NCI-H2107 treated with DMSO at 0.1 percent for 48 hours (cell line): Measurements from ENCODE around the gene GORASP1.

Experiments
- DNase-seq: peaks from one replicate; lab custom pipeline; 2025; ENCODE audit not compliant: unreplicated experiment; lab: John Stamatoyannopoulos, UW

Gene GORASP1

DNA sequence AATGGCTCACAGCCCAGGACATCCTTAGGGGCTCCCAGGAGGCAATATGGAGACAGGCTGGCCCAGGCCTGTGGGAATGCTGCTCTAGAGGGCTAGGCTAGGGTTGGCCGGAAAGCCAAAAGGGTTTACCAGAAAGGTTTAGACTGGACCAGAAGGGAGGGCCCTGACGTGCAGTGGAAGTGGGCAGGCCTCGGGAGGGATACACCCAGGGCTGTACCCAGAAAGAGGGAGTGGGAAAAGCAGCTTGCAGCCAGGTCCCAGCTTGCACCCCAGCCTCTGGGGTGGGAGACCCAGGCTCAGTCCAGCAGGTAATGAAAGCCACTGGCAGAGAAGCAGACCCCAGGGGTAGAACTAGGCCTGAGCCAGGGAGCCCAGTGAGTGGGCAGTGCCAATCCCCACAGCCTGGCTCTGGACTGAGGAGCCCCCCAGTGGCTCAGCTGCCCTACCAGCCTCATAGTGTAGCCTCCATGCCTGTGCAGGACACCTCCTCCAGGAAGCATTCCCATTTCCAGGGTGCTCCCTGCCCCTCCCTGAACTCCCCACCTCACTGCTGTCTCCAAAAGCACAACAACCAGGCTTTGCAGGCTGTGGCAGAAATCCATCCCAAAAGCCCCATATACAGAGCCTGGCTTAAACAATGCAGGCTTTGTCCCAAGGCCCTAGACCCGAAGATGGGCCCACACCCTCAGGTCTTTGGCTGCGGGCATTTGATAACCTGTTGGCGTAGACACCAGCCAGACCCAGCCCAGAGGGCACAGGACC lies 3.5 kb downstream of the GORASP1 start:
- no peak for DNase-seq

DNA sequence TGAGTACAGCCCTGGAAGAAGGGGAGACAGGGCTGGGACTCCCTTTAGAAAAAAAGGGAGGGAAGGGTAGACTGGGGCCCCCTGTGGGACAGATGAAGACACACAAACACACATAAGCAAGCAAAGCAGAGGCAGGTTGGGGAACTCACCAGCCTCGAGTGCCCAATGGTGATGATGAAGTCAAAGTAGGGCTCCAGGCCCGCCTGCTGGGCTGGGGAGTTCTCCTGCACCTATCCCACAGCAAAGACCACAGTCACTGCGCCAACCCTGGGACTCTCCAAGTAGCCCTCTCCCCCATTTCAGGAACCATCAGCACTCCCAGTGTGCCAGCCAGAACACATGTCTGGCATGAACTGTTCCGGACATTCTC lies 4.1 kb downstream of the GORASP1 start:
- DNase-seq = no peak

DNA sequence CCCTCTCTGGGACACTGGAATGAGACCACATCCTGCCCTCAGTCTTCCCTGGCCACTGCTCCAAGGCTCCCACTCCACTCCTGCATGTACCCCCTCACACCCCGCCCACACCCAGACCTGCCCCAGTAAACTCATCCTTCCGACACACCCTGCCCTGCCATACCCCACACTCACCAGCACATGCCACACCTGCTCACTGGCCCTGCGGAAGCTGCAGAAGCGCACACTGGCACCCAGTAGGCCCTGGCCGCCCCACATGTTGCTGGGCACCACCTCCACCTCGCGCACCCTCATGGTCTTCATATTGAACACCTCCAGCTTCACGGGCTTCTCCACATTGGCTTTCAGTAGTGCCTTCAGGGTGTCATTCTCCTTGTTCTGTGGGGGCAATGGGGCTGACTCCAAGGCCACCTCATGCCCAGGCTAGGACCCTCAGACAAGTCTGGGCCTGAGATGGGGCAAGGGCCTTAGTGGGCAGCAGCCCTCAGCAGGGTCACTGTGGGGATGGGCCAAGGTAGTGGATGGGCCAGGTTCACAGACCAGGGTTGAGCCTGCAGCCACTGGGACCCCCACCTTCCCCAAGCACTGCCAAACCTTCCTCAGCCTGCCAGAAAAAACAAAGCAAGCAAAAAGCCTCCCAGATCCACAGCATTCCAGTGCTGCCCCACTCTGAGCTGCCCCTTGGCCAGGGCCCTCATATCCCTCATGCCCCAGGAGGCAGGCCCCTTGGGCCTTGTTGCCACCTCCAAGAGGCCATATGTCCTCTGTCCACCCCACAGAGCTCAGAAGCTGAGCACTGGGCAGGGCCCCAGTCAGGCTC lies 4.7 kb downstream of the GORASP1 start:
- DNase-seq = no peak

DNA sequence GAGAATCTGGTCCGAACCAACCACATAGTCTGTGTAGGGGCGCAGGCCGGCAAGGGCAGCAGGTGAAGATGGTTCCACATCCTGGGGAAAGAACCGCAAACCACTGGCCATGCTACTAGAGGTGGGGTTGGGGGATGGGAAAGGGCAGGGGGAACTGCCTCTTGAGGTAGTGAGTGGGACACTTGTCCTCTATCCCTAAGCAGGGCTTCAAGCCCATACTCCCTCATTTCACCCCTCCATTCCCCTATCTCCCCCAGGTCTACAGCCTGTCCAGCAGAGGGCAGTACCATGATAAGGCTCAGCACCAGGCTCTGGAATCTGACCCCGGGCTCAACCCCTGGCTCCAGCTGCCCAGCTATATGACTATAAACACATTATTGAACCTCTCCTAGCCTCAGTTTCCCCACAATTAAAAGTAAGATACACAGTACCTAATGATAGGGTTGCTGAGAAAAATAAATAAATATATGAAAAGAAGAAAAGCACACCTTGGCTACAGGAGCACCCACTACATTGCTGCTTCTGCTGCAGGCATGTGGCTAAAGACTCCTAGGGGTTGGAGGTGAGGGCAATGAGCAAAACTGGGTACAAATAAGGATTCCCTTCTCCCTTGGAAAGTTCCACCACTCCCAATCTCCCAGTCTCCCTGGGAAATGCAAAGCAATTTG lies 6.3 kb downstream of the GORASP1 start:
- DNase-seq = no peak

DNA sequence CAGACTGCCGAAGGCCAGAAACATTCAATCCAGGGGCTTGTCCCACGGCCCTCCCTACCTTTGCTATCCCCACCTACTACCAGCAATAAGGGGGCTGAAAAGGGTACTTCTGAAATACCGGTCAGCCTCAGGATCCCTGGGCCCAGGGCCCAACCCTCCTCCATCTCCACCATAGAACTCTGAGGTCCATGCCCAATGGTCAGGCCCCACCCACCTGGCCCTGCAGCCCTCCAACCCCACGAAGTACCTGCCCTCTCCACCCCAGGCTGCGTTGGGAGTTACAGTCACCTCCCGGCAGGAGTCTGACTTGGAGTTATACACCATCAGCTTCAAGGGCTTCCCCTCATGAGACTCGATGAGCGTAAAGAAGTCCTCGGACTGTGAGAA lies 6.9 kb downstream of the GORASP1 start:
- DNase-seq = no peak

DNA sequence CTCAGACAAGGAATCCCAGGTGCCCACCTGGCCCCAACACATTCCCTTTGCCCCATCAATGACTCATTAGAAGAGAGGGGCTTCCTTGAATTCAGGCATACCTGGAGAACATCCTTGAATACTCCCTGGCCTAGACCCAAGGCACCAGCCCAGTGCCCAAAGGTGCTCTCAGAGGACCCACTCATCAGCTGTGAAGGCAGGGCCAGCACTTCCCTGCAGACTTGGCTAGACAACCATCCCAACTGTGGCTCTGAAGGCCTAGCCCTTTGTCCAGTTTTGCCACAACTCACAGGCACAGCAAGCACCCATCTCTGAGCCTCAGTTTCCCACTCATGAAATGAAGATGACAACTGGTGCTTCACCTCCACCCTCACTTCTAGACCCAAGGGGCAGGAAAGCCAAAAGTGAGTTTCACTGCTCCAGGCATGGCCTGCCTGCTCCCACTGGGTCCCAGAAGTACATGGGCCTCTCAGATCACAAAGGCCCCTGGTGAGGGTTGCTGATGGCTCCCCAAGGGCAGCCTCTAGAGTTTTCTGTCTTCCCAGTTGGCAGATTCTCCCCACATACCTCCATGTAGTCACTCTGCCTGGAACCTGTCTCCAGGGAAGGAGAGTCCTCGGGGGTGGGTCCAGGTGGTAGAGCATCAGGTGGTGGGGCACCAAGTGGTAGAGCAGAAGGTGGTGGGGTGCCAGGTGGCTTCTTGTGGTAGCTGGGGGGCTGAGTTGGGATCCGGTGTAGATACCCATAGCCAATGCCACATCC lies 7.5 kb downstream of the GORASP1 start:
- DNase-seq = no peak

DNA sequence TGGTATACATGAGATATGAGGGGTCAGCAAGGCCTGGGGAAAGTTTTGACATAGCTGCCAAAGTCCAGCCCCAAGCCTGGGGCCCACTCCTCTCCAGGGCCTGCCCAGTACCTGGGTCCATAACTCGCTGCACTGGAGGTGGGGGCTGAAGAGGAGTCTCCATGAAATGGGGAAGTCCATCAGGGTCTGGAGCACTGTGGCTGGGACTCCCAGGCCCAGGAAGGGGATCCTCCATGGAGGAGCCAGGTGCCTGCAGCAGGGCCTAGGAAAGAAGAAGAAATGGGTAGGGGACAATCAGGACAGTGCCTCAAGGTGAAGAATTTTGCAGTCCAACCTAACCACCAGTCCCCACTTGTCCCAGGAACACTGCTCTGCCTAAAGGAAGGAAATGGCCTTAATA lies 8.2 kb downstream of the GORASP1 start:
- no peak for DNase-seq

DNA sequence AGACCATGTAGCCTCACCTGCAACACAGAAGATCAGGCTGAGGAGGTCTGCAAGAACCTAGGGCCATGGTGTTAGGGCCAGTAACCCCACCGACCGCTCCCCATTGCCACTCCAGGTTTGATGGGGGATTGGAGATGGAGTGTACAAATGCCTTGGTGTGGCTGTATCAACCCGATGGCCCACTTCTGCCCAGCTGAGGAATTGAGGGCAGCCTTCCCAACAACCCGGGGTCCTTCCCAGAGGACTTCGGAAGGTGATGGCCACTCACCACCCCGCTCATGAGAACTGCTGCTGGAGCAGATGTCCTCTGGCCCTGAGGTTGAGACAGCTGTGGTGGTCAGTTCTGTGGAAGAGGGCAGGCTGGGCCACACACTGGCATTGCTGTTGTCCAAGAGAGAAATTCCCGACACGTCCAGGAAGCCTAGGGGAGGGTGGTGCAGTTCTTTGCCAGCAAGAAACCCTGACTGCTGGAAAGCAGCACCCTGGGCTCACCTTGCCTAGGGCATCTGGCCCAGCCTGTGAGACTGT lies 8.9 kb downstream of the GORASP1 start:
- no peak for DNase-seq

DNA sequence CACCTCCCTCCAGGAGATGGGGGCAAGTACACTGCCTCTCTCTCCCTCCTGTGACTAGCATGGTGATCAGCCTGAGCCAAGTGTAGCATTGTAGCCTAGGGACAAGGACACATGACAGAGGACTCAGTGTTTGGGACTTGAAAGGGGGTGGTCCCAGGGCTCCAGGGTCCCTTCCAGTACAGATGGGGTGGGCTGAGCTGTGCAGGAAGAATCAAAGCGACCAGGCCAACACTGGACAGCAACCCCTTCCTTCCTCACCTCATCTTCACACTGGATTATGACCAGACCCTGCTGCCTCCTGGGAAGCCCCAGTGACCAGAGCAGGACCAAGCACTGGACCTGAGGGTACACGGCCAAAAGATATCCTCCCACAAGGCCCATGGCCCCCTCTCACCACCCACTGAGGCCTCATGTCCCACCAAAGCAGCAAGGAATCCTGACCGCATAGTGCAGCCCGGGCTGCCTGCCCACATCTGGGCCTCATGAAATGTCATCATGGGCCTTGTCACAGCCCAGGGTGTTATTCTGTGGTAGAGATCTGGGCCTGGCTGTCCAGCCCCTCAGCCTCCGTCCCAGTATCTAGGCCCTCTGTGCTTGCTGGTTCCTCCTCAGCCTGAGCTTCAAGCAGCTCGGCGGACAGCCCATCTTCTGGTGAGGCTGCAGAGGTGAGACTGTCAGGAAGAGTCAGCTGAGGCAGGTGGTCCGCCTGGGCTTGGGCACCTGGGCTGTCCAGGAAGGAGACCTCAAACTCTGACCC lies 9.5 kb downstream of the GORASP1 start:
- no peak for DNase-seq

DNA sequence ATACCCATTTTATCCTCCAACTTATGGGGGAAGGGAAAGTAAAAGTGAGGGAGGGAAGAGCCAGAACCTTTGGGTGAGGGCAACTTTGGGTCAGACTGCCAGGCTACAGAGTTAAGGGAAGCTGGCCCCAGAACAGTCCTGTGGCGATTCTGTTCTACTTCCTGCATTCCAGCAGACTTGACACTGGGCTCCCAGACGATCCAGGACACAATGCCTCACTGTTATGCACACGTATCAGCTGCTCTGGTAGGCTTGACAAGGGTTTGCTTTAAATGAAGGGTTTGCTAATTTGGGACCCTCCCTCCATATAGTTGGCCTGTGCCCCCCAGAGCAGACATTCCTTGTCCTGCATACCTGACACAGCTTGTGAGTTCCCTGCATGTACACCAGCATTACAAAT lies 10.7 kb downstream of the GORASP1 start:
- DNase-seq = no peak

DNA sequence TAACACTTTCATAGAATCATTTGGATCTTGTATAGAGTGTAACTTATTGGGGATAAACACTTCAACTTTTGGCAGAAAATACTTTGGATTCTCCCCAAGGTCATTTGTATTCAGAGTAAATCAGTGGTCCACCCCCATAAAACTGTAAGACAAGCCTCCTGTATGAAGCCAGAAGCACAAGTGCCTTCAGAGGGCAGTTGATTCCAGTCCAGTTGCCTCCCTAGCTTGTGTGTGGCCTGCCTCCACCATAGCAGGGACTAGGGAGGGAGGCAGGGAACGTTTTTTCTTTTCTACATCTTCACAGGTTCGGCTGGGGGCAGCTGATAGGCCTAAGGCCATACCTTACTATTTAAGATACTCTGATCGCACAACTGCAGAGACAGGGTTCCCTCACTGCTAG lies 11.6 kb downstream of the GORASP1 start:
- DNase-seq = no peak

DNA sequence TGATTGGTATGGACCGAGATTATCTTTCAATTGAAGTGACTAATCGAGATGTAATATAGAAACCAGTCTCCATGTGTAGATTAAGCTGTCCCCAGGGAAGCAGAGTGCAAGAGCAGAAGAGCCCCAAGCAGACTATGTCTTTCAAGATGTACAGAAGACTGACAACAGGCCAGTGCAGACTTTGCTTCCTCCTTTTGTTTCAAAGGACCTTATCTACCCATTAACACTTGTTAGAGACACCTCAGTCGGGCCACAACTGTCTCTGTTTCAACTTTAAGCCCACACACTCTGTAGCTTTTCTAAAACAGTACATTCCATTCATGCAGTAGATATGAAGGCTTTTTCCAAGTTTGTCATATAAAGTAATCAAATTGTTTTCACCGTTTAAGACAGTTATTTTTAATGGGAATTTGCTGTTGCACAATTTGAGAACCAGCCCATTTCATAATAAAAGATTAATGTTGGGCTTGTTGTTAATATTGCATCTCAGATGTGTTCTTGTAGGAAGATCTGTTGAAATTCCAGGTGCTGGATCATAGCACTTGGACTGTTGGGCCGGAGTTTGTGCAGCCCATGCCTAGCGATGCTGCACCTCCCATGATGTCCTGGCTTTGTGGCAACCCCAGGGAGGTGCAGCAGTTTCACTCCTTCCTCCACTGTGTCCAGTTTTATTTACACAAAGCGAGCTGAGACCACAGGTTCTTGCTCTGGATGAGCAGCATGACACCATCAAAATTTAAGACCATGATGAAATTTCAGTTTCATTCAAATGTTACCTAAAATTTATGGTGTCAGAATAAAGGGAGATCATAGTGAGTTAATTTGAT lies 12.4 kb downstream of the GORASP1 start:
- no peak for DNase-seq

DNA sequence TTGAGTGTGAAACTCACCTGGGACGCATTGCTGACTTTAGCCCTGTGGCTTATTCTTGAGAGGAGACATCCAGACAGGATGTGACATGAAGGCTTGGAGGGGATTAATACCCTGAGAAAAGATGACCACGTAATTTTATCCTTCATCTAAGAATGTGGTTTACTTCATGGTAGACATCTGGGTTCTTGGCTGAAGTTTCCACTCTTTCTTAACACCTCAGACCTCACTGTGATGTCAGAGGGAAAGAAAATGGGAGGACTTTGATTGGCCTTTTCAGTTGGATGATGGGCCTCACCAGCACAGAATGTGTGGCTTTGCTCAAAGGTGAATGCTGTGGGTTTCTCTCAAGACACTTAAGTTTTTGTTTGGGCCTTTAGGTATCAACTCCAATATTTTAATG lies 16.5 kb downstream of the GORASP1 start:
- DNase-seq = no peak

DNA sequence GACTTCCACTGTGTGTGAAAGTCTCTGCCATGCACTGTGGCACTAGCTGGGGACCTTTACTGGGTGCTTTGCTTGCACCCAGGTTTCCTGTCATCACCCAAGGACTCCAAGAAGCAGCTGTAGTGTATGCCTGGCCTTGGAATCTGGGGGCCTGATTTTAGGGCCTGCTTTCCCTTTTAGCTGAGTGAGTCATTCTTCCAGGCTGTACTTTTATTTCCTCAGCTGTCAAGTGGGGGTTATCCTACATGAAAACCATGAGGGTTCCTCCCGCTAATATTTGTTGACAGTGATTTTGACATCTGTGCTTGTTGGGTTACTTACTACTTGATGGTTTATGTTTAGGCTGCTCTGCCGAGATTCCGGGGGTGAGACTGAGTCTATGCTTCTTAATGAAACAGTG lies 18.5 kb downstream of the GORASP1 start:
- DNase-seq = no peak

DNA sequence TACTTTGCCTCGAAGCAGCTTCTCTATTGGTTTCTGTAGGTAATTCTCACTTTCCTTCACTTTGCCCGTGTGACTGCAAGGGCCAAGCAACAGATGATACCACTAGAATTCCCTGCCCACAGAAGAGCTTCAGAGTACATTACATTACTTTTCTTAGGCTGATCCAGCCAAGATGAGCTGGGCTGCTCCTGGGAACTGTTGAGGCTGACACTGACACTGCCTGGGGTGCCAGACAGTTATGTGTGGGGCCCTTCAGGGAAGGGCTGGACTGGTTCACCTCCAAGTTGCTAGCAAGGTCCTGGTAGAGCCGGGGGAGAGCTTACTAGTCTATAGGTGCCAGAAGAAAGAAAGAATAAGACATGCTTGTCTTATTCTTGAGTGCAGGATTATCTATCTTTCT lies 19.0 kb downstream of the GORASP1 start:
- no peak for DNase-seq

DNA sequence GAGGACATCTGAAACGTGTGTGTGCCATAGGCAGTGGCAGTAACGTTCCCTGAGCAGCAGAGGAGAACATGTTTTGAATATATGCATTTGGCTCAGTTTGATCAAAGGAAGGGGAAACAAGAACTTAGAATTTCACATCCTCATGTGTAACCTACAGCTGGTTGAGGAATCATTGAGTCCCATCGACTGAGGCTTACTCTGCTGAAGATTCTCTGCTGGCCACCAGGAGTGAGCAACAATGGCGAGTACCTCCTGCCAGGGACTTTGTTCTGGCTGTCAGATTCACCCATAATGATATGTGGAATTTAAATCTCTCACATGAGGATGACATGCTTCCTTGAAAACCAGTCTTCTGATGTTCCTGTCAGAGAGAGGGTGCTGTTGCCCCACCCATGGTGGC lies 21.3 kb downstream of the GORASP1 start:
- DNase-seq = no peak

DNA sequence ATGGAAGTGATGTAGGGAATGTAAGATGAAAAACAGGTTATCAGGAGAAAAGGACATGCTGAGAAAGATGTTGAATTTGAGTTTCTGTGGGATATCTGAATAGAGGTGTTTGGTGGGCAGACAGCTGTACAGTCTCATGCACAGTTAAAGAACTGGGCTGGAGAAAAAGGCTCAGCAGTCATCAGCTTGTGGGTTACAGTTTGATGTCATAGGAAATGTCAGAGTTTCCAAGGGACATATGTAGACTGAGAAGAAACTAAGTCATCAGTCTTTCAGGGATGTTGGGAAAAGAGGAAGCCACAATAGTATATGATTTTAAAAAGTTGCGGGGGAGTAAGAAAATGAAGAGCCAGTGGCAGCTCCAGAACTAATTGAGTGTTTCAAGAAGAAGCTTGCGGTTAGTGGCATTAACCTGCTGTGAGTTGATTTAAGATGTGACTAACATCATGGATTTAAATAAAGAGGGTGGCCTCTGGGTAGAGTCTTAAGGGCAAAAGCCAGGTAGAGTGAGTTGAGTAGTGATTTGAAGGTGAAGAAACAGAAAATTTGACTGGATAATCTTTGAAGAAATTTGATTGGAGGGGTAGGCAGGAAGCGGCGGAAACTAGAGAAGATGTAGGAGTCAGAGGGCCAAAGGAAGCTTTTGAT lies 24.6 kb downstream of the GORASP1 start:
- no peak for DNase-seq

DNA sequence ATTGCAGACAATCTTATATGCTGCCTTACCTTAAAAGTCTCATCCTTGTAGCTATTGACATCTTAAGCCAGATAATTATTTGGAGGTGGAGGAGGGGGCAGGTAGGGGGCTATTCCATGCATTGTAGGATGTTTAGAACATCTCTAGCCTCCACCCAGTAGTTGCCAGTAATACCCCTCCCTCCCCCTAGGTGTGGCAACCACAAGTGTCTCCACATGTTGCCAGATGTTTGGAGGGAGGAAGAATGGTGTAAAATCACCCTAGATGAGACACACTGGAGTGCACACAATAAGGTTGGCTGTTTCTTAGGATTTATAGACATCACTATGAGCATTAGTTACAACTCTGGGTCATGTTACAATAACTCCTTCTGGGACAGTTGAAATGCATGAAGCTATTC lies 27.4 kb downstream of the GORASP1 start:
- DNase-seq = no peak

DNA sequence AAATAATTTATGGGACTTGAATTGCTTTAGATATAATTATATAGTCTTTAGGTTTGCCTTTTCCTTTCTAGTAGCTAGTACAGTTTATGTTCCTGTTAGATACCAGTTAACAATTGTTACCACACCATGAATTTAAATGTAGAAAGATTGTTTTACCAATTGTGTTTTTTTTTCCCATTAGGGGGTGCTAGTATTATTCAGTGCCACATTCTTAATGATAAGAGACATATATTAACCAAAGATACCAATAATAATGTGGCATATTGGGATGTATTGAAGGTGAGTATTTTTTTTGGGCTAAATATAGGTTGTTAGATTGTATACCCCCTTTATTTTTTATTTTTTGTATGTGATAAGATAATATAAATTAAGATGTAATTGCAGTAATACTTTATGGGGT lies 27.9 kb downstream of the GORASP1 start:
- DNase-seq = no peak
